Astrocyte of the cerebellum (primary cell): ENCODE data around the gene TAF6L.
"Not testable (repeated sequence)": the region's sequence is repeated elsewhere in the genome, so short reads cannot be mapped to it uniquely, and the experiment has no call there.

Experiments used
- DNase-seq: peaks from one replicate; pipeline ENCODE4 v3.0.0-alpha.2; 2011; ENCODE audit warnings: low read depth
- H3K4me3 ChIP-seq: 2 replicates; pipeline ENCODE4 v1.5.1; 2011; ENCODE audit warnings: mild to moderate bottlenecking, low read depth, low read length, moderate library complexity
- in situ Hi-C: cut with HindIII; loops from 2 replicates; pipeline ENCODE4 v1.10.0; 2017; ENCODE audit warnings: low sequenced_read_pairs
- TF ChIP-seq, protein P1 (sequence below): IDR thresholded peaks from 2 replicates; pipeline ENCODE4 v1.5.1; 2012; ENCODE audit warnings: low read length, low read depth, moderate library complexity, mild to moderate bottlenecking; ENCODE audit errors: missing control alignments

The TAF6L gene

DNA sequence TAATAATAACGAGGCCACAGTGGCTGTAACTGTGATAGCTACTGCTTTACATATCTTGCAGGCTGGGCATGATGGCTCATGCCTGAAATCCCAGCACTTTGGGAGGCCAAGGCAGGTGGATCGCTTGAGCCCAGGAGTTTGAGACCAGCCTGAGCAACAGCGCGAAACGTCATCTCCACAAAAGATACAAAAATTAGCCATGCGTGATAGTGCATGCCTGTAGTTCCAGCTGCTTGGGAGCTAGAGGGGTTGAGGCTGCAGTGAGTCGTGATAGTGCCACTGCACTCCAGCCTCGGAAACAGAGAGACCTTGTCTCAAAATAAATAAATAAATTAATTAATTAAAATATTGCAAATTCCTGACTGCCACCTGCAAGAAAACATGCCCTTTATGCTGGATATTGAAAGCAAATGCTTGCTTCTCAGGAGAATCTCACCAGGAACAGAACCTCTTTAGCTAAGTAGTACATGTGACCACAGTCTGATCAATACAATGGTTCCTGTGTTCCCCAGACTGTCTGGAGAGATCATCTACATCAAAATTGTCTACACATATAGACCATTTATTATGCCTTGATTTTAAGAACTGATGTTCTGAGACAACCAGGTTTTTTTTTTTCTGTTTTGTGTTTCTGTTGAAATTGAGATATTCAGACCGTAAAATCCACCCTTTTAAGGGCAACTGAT, 23.6 kb upstream of the TAF6L start:
- no peak overlapping the region for H3K4me3 ChIP-seq
- TF ChIP-seq, protein P1, sequence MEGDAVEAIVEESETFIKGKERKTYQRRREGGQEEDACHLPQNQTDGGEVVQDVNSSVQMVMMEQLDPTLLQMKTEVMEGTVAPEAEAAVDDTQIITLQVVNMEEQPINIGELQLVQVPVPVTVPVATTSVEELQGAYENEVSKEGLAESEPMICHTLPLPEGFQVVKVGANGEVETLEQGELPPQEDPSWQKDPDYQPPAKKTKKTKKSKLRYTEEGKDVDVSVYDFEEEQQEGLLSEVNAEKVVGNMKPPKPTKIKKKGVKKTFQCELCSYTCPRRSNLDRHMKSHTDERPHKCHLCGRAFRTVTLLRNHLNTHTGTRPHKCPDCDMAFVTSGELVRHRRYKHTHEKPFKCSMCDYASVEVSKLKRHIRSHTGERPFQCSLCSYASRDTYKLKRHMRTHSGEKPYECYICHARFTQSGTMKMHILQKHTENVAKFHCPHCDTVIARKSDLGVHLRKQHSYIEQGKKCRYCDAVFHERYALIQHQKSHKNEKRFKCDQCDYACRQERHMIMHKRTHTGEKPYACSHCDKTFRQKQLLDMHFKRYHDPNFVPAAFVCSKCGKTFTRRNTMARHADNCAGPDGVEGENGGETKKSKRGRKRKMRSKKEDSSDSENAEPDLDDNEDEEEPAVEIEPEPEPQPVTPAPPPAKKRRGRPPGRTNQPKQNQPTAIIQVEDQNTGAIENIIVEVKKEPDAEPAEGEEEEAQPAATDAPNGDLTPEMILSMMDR = no peak
- in situ Hi-C loops = no loop called here
- DNase-seq = no peak

DNA sequence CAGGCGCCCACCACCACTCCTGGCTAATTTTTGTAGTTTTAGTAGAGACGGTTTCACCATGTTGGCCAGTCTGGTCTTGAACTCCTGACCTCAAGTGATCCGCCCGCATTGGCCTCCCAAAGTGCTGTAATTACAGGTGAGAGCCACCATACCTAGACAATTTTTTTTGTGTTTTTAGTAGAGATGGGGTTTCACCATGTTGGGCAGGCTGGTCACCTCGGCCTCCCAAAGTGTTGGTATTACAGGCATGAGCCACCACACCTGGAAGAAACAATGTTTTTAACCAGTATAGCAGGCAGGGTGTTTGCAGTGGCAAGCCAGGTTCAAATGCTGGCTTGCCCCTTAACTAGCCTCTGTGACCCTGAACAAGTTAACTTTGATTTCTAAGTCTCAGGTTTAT, 21.3 kb upstream of the TAF6L start:
- H3K4me3 ChIP-seq, in situ Hi-C loops, DNase-seq: not testable (repeated sequence)

DNA sequence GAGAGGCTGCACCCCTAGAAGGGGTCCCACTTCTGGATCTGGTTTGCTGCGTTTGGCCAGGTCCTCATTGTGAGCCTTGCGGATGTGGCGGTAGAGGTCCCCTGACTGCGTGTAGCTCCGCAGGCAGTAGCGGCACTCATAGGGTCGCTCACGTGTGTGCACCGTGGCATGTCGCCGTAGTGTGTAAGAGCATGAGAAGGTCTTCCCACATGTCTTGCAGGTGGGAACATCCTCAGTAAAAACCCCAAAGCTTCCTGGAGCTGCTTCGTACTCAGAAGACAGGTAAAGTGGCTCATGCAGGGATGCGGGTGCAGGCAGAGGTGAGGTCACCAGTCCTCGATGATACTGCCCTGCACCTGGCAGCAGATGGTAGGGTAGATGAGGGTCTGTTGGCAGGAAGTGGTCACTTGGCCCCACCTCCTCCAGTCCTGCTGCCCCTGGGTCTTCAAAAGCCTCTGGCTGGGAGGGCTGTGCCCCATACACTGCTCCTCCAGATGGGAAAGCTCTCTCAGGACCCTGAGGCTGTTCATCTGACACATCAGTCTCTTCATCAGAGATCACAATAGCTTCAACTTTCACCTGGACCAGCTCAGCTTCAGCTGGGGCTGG, 18.9 kb upstream of the TAF6L start:
- H3K4me3 ChIP-seq = no peak overlapping the region
- TF ChIP-seq, protein P1 = no peak
- no peak for DNase-seq
- in situ Hi-C loops = no loop called here

DNA sequence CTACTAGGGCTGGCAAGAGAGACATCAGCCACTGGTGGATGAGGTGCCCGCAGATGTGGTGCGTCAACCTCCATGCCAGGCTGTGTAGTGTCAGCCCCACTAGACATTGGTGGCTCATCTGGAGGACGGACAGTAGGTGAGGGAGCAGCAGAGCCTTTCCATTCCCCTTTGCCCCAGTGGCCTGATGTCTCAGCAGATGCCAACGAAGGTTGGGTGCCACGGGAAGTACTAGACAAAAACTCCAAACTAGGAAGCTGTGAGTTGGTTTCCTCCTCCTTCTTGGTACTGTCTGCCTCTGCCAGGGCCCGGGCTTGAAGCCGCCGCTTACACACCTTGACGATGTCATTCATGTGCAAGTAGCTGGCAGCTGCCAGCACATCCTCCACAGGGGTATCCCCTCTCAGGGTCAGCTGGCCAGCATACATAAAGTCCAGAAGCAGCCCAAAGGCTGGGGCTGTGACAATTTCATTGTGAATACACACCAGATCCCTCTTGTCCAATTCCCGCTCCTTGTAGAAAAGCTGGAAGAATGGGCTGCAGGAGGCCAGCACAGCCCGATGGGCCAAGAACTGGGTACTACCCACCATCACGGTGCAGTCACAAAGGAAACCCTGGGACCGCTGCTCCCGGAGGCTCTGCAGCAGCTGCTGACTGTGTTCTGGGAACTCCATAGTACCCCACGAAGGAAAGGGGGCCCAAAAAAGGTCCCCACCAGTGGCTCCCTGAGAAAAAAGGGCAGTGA, 18.0 kb upstream of the TAF6L start:
- TF ChIP-seq, protein P1 = no peak
- H3K4me3 ChIP-seq = peak overlapping the region; percentile 74
- in situ Hi-C loops = no loop called here
- no peak for DNase-seq

DNA sequence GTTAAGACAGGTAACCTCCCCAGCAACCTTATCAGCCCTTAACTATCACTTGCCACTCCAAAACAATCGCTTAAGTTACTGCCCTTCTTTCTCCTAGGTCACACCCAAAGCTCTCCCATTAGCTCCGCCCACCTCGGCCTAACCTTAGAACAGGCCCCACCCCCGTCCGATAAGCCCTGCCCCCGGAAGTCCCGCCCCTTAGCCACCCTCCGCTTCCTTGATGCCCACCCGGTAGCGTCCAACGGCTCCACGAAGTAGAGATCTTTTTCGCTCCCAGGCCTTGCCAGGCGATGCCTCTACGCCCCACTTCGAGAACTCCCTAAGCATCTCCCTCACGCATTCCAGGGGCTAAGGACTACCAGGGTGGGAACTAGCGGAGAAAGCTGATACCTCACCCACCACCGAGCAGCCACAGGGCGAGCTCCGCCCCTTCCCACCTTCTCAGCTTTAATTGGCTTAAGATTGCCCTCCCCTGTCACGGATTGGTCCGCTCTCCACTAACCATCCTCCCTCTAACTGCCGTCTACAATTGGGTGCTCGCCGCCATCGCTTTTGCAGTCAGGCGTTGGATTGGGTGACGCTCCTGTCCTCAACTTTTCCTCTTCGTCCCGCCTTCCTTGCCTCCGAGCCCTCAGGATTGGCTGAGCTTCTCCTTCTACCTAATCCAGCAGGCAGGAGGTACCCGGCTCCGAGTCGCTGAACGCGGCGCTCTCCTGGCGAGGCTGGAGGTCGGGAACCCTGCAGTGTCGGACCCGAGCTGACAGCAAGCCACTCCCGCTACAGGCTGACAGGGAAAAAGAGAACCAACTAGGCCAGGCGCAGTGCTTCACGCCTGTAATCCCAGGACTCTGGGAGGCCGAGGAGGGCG, 17.2 kb upstream of the TAF6L start, which contains the start of gene ZBTB3:
TSS of gene ZBTB3 (minus strand) at position 425 of the 868 bp plus-strand sequence. CDS start 496 bp downstream, outside the sequence.
- TF ChIP-seq, protein P1 = no peak
- DNase-seq = peak; percentile 99
- in situ Hi-C loops = no loop called here
- peak within 1 kb of the TSS; percentile 74 for H3K4me3 ChIP-seq

DNA sequence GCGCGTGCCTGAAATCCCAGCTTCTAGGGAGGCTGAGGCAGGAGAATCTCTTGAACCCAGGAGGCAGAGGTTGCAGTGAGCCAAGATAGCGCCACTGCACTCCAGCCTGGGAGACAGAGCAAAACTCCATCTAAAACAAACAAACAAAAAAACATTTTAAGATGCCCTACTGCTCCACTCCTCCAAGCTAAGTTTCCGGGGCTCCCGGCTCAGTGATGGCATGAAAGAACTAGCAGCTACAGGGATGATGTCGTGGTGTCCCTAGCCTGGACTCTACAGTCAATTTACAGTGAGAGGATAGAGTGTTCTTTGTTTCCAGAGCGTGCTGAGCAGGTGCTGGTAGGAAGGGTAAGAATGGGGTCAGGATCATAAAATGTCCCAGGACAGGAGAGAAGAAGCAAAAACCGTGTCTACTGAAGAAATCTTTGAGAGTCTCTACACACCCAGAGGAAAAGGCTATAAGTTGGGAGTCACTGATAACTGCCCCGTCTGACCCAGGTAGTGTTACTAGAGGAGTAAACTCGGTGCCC, 16.0 kb upstream of the TAF6L start:
- TF ChIP-seq, protein P1 = no peak
- no peak for DNase-seq
- no peak overlapping the region for H3K4me3 ChIP-seq
- in situ Hi-C loops = no loop called here
